MM.1S (cell line): ENCODE measurements around the gene NOTUM.

ENCODE experiments used
- EZH2 ChIP-seq: fragments of 300-600 bp; sonication (generic); optimal IDR thresholded peaks from 2 replicates; pipeline ENCODE3; 2017; ENCODE audit warnings: low read depth, mild to moderate bottlenecking, antibody characterized with exemption, low read length, mixed read lengths
- TF ChIP-seq, protein P1 (sequence below): fragments of 300-600 bp; sonication (generic); IDR thresholded peaks from 2 replicates; pipeline ENCODE4 v1.5.1; 2016; ENCODE audit warnings: antibody characterized with exemption, low read length, mixed read lengths

DNA sequence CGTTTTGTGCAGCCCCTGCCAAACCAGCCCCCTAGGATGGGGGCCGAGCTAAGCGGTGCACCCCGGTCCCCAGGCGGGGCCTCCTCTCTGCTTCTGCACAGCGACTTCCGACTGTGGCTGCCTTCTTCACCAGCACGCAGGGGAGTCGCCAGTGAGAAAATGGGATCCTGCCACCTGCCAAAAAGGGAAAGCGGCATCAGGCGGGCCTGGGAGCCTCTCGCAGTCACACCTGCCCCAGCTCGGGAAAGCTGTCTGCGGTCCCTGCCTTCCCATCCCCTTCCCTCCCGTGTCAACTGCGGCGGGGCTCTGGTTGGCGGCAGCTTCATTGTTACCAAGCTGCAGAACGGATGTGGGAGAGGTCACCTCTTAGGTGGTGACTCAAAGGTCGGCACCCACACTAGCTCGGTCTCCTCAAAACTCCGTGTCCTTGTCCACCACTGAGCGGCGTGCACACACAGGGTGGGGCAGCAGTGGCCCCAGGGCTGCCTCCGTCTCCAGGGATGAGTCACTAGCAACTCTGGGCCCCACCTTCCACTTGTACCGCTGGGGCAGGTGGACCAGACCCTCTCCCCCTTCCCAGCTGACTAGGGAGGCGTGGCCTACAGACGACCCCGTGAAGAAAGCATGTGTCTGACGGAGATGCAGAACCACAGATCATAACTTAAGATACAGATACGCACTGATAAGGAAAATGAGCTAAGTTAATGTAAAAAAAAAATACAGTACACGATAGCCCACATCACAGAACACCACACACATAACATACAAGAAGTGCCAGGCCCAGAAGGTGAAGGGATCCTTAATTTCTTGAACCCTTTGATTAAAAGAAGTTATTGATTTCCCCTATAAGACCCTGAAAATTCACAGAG lies 48.3 kb downstream of the NOTUM start:
- TF ChIP-seq EZH2, result no peak
- TF ChIP-seq, protein P1, sequence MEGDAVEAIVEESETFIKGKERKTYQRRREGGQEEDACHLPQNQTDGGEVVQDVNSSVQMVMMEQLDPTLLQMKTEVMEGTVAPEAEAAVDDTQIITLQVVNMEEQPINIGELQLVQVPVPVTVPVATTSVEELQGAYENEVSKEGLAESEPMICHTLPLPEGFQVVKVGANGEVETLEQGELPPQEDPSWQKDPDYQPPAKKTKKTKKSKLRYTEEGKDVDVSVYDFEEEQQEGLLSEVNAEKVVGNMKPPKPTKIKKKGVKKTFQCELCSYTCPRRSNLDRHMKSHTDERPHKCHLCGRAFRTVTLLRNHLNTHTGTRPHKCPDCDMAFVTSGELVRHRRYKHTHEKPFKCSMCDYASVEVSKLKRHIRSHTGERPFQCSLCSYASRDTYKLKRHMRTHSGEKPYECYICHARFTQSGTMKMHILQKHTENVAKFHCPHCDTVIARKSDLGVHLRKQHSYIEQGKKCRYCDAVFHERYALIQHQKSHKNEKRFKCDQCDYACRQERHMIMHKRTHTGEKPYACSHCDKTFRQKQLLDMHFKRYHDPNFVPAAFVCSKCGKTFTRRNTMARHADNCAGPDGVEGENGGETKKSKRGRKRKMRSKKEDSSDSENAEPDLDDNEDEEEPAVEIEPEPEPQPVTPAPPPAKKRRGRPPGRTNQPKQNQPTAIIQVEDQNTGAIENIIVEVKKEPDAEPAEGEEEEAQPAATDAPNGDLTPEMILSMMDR, result no peak
